GM12878 (cell line): Measurements from ENCODE around the gene SCUBE2. TPM values are rescaled to one million over a fixed set of nuclear protein-coding genes. Genes with fewer than 3 reads are reported as not detected.

Experiments
- ATAC-seq: fragments of 200-7000 bp; cut with Tn5 transposase; 3 replicates; pipeline ENCODE4 v1.9.1; 2020; ENCODE audit warnings: mild to moderate bottlenecking, moderate library complexity
- BruUV-seq: library from RNA; stranded (reverse); fragments of 400-500 nt; replicated peaks from 2 replicates; lab custom pipeline; 2021; lab: Mats Ljungman, UMichigan
- CTCF ChIA-PET: fragments of 300-600 bp; sonication (Branson Sonifier 250); formaldehyde crosslinking; extraction: SDS; loops from one replicate; lab custom pipeline; 2021; ENCODE audit warnings: inconsistent platforms; lab: Yijun Ruan, JAX
- POLR2A ChIA-PET: fragments of 350-600 bp; formaldehyde crosslinking; extraction: SDS; loops from one replicate; lab custom pipeline; 2021; ENCODE audit warnings: inconsistent platforms; lab: Charles Lee
- RAD21 ChIA-PET: fragments of 300-600 bp; sonication (Branson Sonifier 250); formaldehyde crosslinking; loops from one replicate; lab custom pipeline; 2023; ENCODE audit warnings: antibody characterized with exemption; ENCODE audit not compliant: unreplicated experiment; lab: Charles Lee
- SMC1A ChIA-PET: fragments of 300-600 bp; sonication (Branson Sonifier 250); formaldehyde crosslinking; loops from one replicate; lab custom pipeline; 2023; ENCODE audit not compliant: unreplicated experiment, uncharacterized antibody; lab: Charles Lee
- DNase-seq: peaks from one replicate; pipeline ENCODE4 v3.0.0-alpha.2; 2011; ENCODE audit warnings: low read depth, low spot score
- FAIRE-seq: peaks from 3 replicates; lab custom pipeline; 2011; peaks lifted over from hg19 to GRCh38; lab: Jason Lieb, UNC
- H2AFZ ChIP-seq: 2 replicates; pipeline ENCODE4 v1.6.0; 2011; ENCODE audit warnings: low read depth, low read length, control low read depth; ENCODE audit not compliant: control insufficient read depth
- H3K27ac ChIP-seq: 2 replicates; pipeline ENCODE4 v1.5.1; 2011; ENCODE audit warnings: control low read depth; ENCODE audit not compliant: control insufficient read depth, insufficient read depth
- H3K27me3 ChIP-seq, 2 experiments: replicated peaks in 1 of 2; 2 replicates each; pipeline versions ENCODE4 v1.6.0 to v1.6.1; 2011; ENCODE audit warnings: low read length in 1 of 2; ENCODE audit not compliant: control insufficient read depth in 2 of 2, insufficient read depth in 2 of 2
- H3K36me3 ChIP-seq, 2 experiments: 2 replicates each; pipeline ENCODE4 v1.5.1; 2011; ENCODE audit warnings: low read length in 1 of 2; ENCODE audit not compliant: control insufficient read depth in 2 of 2, insufficient read depth in 2 of 2
- H3K4me1 ChIP-seq: 2 replicates; pipeline ENCODE4 v1.6.1; 2011; ENCODE audit warnings: mild to moderate bottlenecking, low read length, moderate library complexity, mixed read lengths; ENCODE audit not compliant: control insufficient read depth, insufficient read depth
- H3K4me2 ChIP-seq: 2 replicates; pipeline ENCODE4 v1.6.0; 2011; ENCODE audit warnings: control low read depth; ENCODE audit not compliant: control insufficient read depth, insufficient read depth
- H3K4me3 ChIP-seq: fragments of 200-600 bp; sonication (generic); 2 replicates; pipeline ENCODE4 v1.5.1; 2016
- H3K79me2 ChIP-seq: 2 replicates; pipeline ENCODE4 v1.6.0; 2011; ENCODE audit warnings: low read length; ENCODE audit not compliant: control insufficient read depth, insufficient read depth
- H3K9ac ChIP-seq: 2 replicates; pipeline ENCODE4 v1.8.0; 2011; ENCODE audit warnings: low read length, control low read depth, mixed read lengths; ENCODE audit not compliant: control insufficient read depth, insufficient read depth
- H3K9me3 ChIP-seq: replicated peaks from 3 replicates; pipeline ENCODE4 v1.5.1; 2011; ENCODE audit warnings: mild to moderate bottlenecking, low read length; ENCODE audit not compliant: control insufficient read depth, insufficient read depth
- H4K20me1 ChIP-seq: 2 replicates; pipeline ENCODE4 v1.6.0; 2011; ENCODE audit not compliant: control insufficient read depth, insufficient read depth
- BCL3 ChIP-seq: IDR thresholded peaks from 2 replicates; pipeline ENCODE4 v1.6.1; 2011; ENCODE audit warnings: borderline replicate concordance, low read depth, mild to moderate bottlenecking, moderate library complexity, low read length; ENCODE audit not compliant: insufficient read depth, poor library complexity, severe bottlenecking
- CHD4 ChIP-seq: fragments of 200-600 bp; sonication (generic); IDR thresholded peaks from 2 replicates; pipeline ENCODE4 v1.6.1; 2016; ENCODE audit warnings: mild to moderate bottlenecking
- FOS ChIP-seq: IDR thresholded peaks from 3 replicates; pipeline ENCODE4 v1.6.1; 2011; ENCODE audit warnings: borderline replicate concordance; ENCODE audit not compliant: insufficient read length; ENCODE audit errors: extremely low read depth
- IKZF2 ChIP-seq, 2 experiments: fragments of 450-650 bp; IDR thresholded peaks; 2 replicates each; pipeline ENCODE4 v1.6.1; 2017; ENCODE audit warnings: mild to moderate bottlenecking in 2 of 2, moderate library complexity in 2 of 2
- NR2C2 ChIP-seq: IDR thresholded peaks from 2 replicates; pipeline ENCODE4 v1.6.1; 2011; ENCODE audit warnings: borderline replicate concordance, low read depth; ENCODE audit not compliant: control insufficient read depth, insufficient read length
- PML ChIP-seq: IDR thresholded peaks from 2 replicates; pipeline ENCODE4 v1.6.1; 2012; ENCODE audit warnings: low read length, inconsistent platforms
- POU2F2 ChIP-seq: IDR thresholded peaks from 3 replicates; pipeline ENCODE4 v1.6.1; 2011; ENCODE audit warnings: low read depth, mild to moderate bottlenecking, low read length, borderline replicate concordance
- RCOR1 ChIP-seq: conservative IDR thresholded peaks from 2 replicates; pipeline ENCODE4 v1.6.1; 2012; ENCODE audit warnings: low read depth, low read length, improper control_type of control experiment
- RELA ChIP-seq: fragments of 450-650 bp; IDR thresholded peaks from 2 replicates; pipeline ENCODE4 v1.8.0; 2014; ENCODE audit warnings: borderline replicate concordance; ENCODE audit not compliant: partially characterized antibody
- SIN3A ChIP-seq: IDR thresholded peaks from 2 replicates; pipeline ENCODE4 v1.6.1; 2012; ENCODE audit warnings: low read depth, low read length, improper control_type of control experiment
- SMARCA5 ChIP-seq: fragments of 450-650 bp; IDR thresholded peaks from 2 replicates; pipeline ENCODE4 v1.6.1; 2017; ENCODE audit warnings: mild to moderate bottlenecking
- STAT1 ChIP-seq: fragments of 450-650 bp; conservative IDR thresholded peaks from 2 replicates; pipeline ENCODE4 v1.6.1; 2014; ENCODE audit warnings: antibody characterized with exemption, mild to moderate bottlenecking
- ZBTB40 ChIP-seq: fragments of 450-650 bp; IDR thresholded peaks from 2 replicates; pipeline ENCODE4 v1.6.1; 2016; ENCODE audit warnings: mild to moderate bottlenecking, moderate library complexity, borderline replicate concordance
- ZNF384 ChIP-seq: IDR thresholded peaks from 2 replicates; pipeline ENCODE4 v1.6.1; 2012; ENCODE audit warnings: low read depth, mild to moderate bottlenecking, low read length, improper control_type of control experiment, borderline replicate concordance
- WGBS: methylation state at CpG from one replicate; pipeline ENCODE4 v1.1.6; 2016; ENCODE audit warnings: low lambda C conversion rate; ENCODE audit not compliant: insufficient replicate concordance, insufficient coverage; ENCODE audit errors: missing lambda C conversion rate; 5-methylcytosine and 5-hydroxymethylcytosine counted together
- in situ Hi-C: fragments of 300-500 bp; cut with MboI; formaldehyde crosslinking; loops from 9 replicates; pipeline ENCODE4 v1.14.3; 2018; ENCODE audit warnings: mixed read lengths
- intact Hi-C: fragments of 100-400 bp; cut with micrococcal nuclease; formaldehyde crosslinking; loops from one replicate; pipeline ENCODE4 v1.14.2; 2022; ENCODE audit not compliant: unreplicated experiment
- polyA plus RNA-seq, 11 experiments: library from polyadenylated mRNA; depleted of rRNA in 4 of 11; unstranded in 6 of 11; stranded (reverse) in 5 of 11; fragments of >200 nt; fragmentation: Nextera tagmentation in 4 of 11; fragmentation: Illumina TruSeq in 1 of 11; extraction: Ambion mirVana in 4 of 11; extraction: Trizol in 1 of 11; gene quantifications; 1 replicate in 1 of 11; 2 replicates in 10 of 11; pipeline versions ENCODE4 v1.2.1 to v1.2.3, GENCODE V29; 2011 to 2016; ENCODE audit warnings: inconsistent platforms in 2 of 11, missing spikeins in 2 of 11, low read depth in 1 of 11
- total RNA-seq, 4 experiments: library from RNA; depleted of rRNA in 3 of 4; stranded (reverse); fragments of >200 nt in 3 of 4; fragmentation: Illumina TruSeq in 1 of 4; extraction: Trizol in 1 of 4; gene quantifications; 2 replicates each; pipeline versions ENCODE4 v1.2.1 to v1.2.3, GENCODE V29; 2013 to 2021

SCUBE2 gene
- total and polyA plus RNA-seq, 10 of the 15 experiments (the other 5 are each of a cell fraction or from before 2014, with no cell fraction given) = 0.12 to 0.56 (median 0.31) TPM; not detected in 2

- TF ChIP-seq CHD4 (no peak), FOS (no peak), IKZF2 (IDR thresholded peaks at IDR 0.05) (no peak), STAT1 (no peak), BCL3 (no peak), SMARCA5 (no peak), POU2F2 (no peak), NR2C2 (no peak), SIN3A (no peak), RELA (no peak), PML (no peak), ZBTB40 (no peak), RCOR1 (no peak), ZNF384 (no peak)
- no peak overlapping the region for H2AFZ ChIP-seq
- H3K27ac ChIP-seq = no peak overlapping the region
- H3K27me3 ChIP-seq = no peaks in the 10 kb centered on the region
- no peaks in the 10 kb centered on the region for H4K20me1 ChIP-seq
- no peaks in the 10 kb centered on the region for H3K36me3 ChIP-seq
- no TSS peak for BruUV-seq
- no peaks in the 10 kb centered on the region for H3K79me2 ChIP-seq
- POLR2A ChIA-PET = no interaction called here
- H3K4me3 ChIP-seq = no peak overlapping the region
- intact Hi-C loops (no loop called here), in situ Hi-C loops (no loop called here)
- SMC1A ChIA-PET = interaction anchor here (0.7 to 1.0 kb wide), 2 partner anchors 25 to 47 kb away, joined by 3 to 4 read pairs; no protein-coding TSS in a partner anchor
- H3K9me3 ChIP-seq = no peaks in the 10 kb centered on the region; the same call in 2 of the 3 replicates
- H3K4me2 ChIP-seq = no peak overlapping the region
- DNase-seq (no peak), ATAC-seq (no peak), FAIRE-seq (no peak)
- CTCF ChIA-PET = interaction anchor here (0.9 to 1.5 kb wide), 2 partner anchors 55 to 95 kb away, joined by 3 read pairs; no protein-coding TSS in a partner anchor
- WGBS = 0% methylated on average over 1 of the region's 1 CpG
- H3K9ac ChIP-seq = no peak overlapping the region
- H3K4me1 ChIP-seq = no peaks in the 10 kb centered on the region
- RAD21 ChIA-PET = no interaction called here
Observed at GRCh38 chr11:9042488-9042887, 48.9 kb downstream of the SCUBE2 start.
